Measurements from ENCODE around the gene CAPN9.

- TF ChIP-seq CTCF (IDR thresholded peaks at IDR 0.05): no peak
- no peak for TF ChIP-seq ZFX (IDR thresholded peaks at IDR 0.05; ENCODE audit: borderline replicate concordance)
Measured at GRCh38 chr1:230824551-230824918, 77.3 kb downstream of the CAPN9 start.

All from 22Rv1 (cell line).